ENCODE results near the gene PPP2CA. TPM values are rescaled to one million over a fixed set of nuclear protein-coding genes. Genes with fewer than 3 reads are reported as not detected.

The PPP2CA gene
- total RNA-seq, 4 donors from 2014 or later: 30.4 to 198 (median 147) TPM

- Histone ChIP-seq H3K9me3 (no peaks in the 10 kb centered on the region), H3K27ac (no peak overlapping the region), H3K4me1 (peaks cover 0 to 7% (median 0%) of the 10 kb centered on the region in 4 donors), H3K27me3 (no peaks in the 10 kb centered on the region), H3K36me3 (peaks cover 0 to 30% (median 12%) of the 10 kb centered on the region in 4 donors), H3K4me3 (no peak overlapping the region)
- in situ Hi-C loops (cut with MboI; ENCODE audit: low pct_ligation_motif_present in 1 of 4, low pct_unique_long_range_greater_than_20kb in 1 of 4, low sequenced_read_pairs in 3 of 4): loop anchor here in 3 of 4 donors (10.0 kb wide), 3 partner anchors 54 to 114 kb away; no protein-coding TSS in a partner anchor
- DNase-seq: no peak
- TF ChIP-seq POLR2A (IDR thresholded peaks at IDR 0.05) (no peak), CTCF (IDR thresholded peaks at IDR 0.05) (no peak)
- 51% methylated on average over 2 of the region's 2 CpGs; no CpG with 5 or more reads in 1 of the 2 donors for WGBS, 2 donors (ENCODE audit: low coverage in 1 of 2)
- intact Hi-C loops (cut with DNase I; ENCODE audit: low total_unique reads): loop anchor here (5.0 kb wide), 1 partner anchor 106 kb away; no protein-coding TSS in a partner anchor
Observed at GRCh38 chr5:134148316-134148715, 77.6 kb downstream of the PPP2CA start.

GRCh38 chr5:134146651-134147518 lies 79.0 kb downstream of the PPP2CA start:
- DNase-seq: no peak
- WGBS, 2 donors (ENCODE audit: low coverage in 1 of 2): 86% methylated on average over 4 of the region's 4 CpGs; no CpG with 5 or more reads in 1 of the 2 donors
- Histone ChIP-seq H3K4me3 (no peak overlapping the region), H3K9me3 (no peaks in the 10 kb centered on the region), H3K27me3 (no peaks in the 10 kb centered on the region), H3K27ac (no peak overlapping the region), H3K4me1 (peaks cover 0 to 7% (median 0%) of the 10 kb centered on the region in 4 donors), H3K36me3 (peaks cover 0 to 16% (median 6%) of the 10 kb centered on the region in 4 donors)
- intact Hi-C loops (cut with DNase I; ENCODE audit: low total_unique reads): loop anchor here (5.0 kb wide), 1 partner anchor 105 kb away; no protein-coding TSS in a partner anchor
- no peak for TF ChIP-seq POLR2A (IDR thresholded peaks at IDR 0.05)
- no peak for TF ChIP-seq POLR2AphosphoS5 (IDR thresholded peaks at IDR 0.05)
- TF ChIP-seq EP300 (IDR thresholded peaks at IDR 0.05; ENCODE audit: low read depth): no peak
- no peak for TF ChIP-seq CTCF (IDR thresholded peaks at IDR 0.05)
- in situ Hi-C loops (cut with MboI; ENCODE audit: low pct_ligation_motif_present in 1 of 4, low pct_unique_long_range_greater_than_20kb in 1 of 4, low sequenced_read_pairs in 3 of 4): loop anchor here in 3 of 4 donors (10.0 kb wide), 3 partner anchors 52 to 112 kb away; no protein-coding TSS in a partner anchor

GRCh38 chr5:134145779-134146581 lies 79.9 kb downstream of the PPP2CA start:
- no peaks in the 10 kb centered on the region for H3K9me3 ChIP-seq
- peak; percentile 84 for DNase-seq
- 84 to 100% methylated on average over 3 to 13 of the region's 13 CpGs for WGBS, 2 donors (ENCODE audit: low coverage in 1 of 2)
- TF ChIP-seq EP300 (IDR thresholded peaks at IDR 0.05; ENCODE audit: low read depth): no peak
- no peak for TF ChIP-seq POLR2A (IDR thresholded peaks at IDR 0.05)
- TF ChIP-seq CTCF (IDR thresholded peaks at IDR 0.05): peak; percentile 89 to 97 (median 94)
- no peak for TF ChIP-seq POLR2AphosphoS5 (IDR thresholded peaks at IDR 0.05)
- intact Hi-C loops (cut with DNase I; ENCODE audit: low total_unique reads) (loop anchor here (5.0 kb wide), 1 partner anchor 104 kb away; no protein-coding TSS in a partner anchor), in situ Hi-C loops (cut with MboI; ENCODE audit: low pct_ligation_motif_present in 1 of 4, low pct_unique_long_range_greater_than_20kb in 1 of 4, low sequenced_read_pairs in 3 of 4) (loop anchor here in 3 of 4 donors (10.0 kb wide), 3 partner anchors 51 to 111 kb away; no protein-coding TSS in a partner anchor)
- H3K4me3 ChIP-seq: no peak overlapping the region
- peaks cover 0 to 8% (median 0%) of the 10 kb centered on the region in 4 donors for H3K4me1 ChIP-seq
- H3K27ac ChIP-seq: no peak overlapping the region
- peaks cover 0 to 14% (median 4%) of the 10 kb centered on the region in 4 donors for H3K36me3 ChIP-seq
- no peaks in the 10 kb centered on the region for H3K27me3 ChIP-seq
